ENCODE measurements around the gene TMPRSS4.

The TMPRSS4 gene

GRCh38 chr11:118079491-118079890 lies 2.6 kb downstream of the TMPRSS4 start:
- DNase-seq (ENCODE audit: low read depth) = no peak

DNA sequence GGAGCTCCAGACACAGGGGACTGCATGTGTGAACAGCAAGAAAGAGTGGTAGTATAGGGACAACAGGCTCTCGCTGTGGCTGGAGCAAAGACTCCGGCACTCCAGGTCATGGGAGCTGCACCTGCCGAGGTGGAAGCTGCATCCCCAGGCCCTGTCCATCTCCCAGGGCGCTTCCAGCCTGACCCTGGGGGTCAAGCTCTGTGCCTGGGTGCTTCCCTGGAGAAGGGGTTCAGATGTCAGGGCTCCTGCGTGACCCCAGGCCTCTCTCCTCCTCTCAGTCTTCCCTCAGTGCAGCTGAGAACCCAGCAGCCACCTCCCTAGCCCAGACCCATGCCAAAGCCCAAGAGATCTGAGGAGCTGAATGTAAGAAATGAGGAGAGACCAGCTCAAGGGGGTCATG lies 3.4 kb downstream of the TMPRSS4 start:
- no peak for DNase-seq (ENCODE audit: low read depth)

GRCh38 chr11:118081241-118081958 lies 4.5 kb downstream of the TMPRSS4 start:
- DNase-seq (ENCODE audit: low read depth) = peak; percentile 4

- DNase-seq (ENCODE audit: low read depth) = no peak
These were observed 6.1 kb downstream of the TMPRSS4 start for GRCh38 chr11:118082880-118083552.

DNA sequence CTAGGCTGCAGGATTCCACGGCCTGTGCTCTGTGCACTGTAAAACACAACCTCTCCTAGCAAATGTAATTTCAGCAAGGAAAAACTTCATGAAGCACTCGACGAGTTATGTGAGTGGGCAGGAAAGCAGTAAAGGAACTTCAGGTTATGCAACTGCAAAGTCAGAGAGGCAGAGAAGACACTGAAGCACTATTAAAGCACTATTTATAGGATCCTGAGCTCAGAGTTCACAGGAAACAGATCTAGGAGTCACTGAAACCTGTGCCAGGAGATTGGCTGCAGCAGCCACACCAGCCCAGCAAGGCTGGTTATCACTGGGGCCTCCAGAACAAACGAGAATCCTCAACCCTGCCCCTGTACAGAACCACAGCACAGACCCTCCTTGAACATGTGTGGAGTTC lies 7.4 kb downstream of the TMPRSS4 start:
- DNase-seq (ENCODE audit: low read depth) = peak; percentile 11

- DNase-seq (ENCODE audit: low read depth) = no peak
These were observed 7.8 kb downstream of the TMPRSS4 start for GRCh38 chr11:118084656-118085055.

- no peak for DNase-seq (ENCODE audit: low read depth)
These were observed 10.3 kb downstream of the TMPRSS4 start, which contains the start of gene SMIM35 for GRCh38 chr11:118086913-118087768. Gene SMIM35, minus strand, starts transcription at chr11:118086963. Its CDS starts 206 bp downstream, at chr11:118086757.

GRCh38 chr11:118087931-118088330 lies 11.1 kb downstream of the TMPRSS4 start:
- no peak for DNase-seq (ENCODE audit: low read depth)

DNA sequence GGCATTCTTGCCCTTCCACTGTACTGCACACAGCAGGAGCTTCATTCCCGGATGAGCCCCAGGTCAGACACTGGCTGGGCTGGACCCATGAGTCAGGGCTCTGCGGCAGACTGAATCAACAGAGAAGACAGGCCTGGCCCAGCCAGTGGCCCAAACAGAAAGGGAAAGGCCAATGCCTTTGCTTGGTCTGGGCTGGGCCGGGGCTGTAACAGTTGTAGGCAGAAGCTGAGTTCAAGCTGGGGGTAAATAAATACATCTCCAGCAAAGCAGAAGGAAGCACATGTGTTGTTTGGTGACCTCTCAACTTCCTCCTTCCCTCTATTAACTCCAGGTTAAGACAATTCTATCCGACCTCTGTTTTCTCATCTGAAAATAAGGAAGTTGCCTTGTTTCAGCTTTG lies 11.7 kb downstream of the TMPRSS4 start:
- no peak for DNase-seq (ENCODE audit: low read depth)

GRCh38 chr11:118090545-118091162 lies 13.8 kb downstream of the TMPRSS4 start:
- DNase-seq (ENCODE audit: low read depth) = no peak

DNA sequence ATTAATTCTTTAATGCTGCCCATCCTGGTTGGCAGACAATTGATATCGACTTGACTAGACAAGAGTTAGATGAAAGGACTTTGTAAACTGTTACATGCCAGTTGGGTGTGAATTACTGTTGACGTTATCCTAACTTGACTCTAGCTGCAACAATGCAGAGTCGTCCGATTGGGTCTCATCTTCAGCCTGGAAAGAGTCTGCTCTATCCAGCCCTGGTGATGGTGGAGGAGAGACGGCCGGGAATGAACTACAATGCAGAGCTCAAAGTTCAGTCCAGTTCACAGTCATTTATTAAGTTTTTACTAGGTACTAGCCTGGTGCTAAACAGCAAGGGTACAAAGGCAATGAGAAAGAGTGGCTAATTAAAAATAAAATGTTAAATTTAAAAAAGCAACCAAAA lies 14.8 kb downstream of the TMPRSS4 start:
- DNase-seq (ENCODE audit: low read depth) = no peak

DNA sequence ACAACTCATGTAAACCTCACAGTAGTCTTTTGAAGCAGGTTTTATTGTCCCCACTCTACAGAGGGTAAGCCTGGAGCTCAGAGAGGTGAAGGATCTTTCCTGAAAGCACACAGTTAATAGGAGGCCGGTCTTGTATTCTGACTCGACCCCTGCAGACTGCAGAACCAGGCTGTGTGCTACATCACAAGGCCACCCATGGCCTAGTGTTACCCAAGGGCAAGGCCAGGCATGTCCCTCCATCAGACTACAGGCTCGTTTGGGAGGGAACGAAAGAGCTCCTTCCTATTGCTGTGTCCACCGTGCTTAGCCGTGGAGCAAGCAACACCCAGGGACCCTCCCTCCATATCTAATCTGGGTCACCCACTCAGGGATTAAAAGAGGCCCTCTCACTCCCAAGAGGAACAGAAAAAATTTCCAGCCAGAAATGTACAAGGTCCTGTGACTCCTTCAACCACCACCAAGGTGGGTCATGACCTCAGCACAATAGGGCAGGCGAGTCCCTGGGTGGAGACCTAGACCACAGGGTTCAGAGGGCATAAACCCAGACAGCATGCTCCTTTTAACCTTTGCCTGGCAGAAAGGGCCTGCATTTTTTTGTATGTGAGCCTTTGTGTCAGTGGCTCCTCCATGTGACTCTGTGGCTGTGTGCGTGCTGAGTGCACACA lies 16.2 kb downstream of the TMPRSS4 start:
- no peak for DNase-seq (ENCODE audit: low read depth)

GRCh38 chr11:118095493-118095892 lies 18.6 kb downstream of the TMPRSS4 start:
- DNase-seq (ENCODE audit: low read depth) = no peak

GRCh38 chr11:118095967-118096367 lies 19.1 kb downstream of the TMPRSS4 start:
- no peak for DNase-seq (ENCODE audit: low read depth)

GRCh38 chr11:118098996-118099837 lies 22.3 kb downstream of the TMPRSS4 start:
- no peak for DNase-seq (ENCODE audit: low read depth)

GRCh38 chr11:118099838-118100556 lies 23.1 kb downstream of the TMPRSS4 start:
- no peak for DNase-seq (ENCODE audit: low read depth)

DNA sequence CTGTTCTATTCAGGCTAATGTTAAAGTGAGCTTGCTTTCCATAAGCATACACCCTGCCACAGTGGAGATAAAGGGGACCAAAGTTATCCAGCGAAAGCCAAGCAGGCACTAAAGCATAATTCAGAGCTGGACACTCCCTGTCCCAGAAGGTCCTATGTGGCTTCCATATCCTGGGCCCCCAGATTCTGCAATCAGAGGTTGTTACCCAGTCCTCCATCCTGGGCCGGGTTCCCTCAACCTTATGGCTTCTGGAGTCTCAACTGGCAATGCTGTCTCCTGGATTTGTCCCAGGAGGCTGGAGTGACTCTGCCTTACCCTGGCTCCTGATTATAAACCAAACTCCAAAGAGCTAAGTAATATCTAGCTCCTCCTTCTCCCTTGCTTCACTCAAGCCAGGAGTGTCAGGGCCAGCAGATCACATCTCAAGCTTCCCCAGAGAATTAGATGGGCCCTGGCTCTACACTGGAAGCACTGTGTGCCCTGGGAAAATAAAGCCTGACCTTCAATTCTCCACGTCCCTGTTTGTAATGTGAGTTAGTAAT lies 23.9 kb downstream of the TMPRSS4 start:
- no peak for DNase-seq (ENCODE audit: low read depth)

GRCh38 chr11:118102721-118103261 lies 25.9 kb downstream of the TMPRSS4 start:
- DNase-seq (ENCODE audit: low read depth) = no peak

DNA sequence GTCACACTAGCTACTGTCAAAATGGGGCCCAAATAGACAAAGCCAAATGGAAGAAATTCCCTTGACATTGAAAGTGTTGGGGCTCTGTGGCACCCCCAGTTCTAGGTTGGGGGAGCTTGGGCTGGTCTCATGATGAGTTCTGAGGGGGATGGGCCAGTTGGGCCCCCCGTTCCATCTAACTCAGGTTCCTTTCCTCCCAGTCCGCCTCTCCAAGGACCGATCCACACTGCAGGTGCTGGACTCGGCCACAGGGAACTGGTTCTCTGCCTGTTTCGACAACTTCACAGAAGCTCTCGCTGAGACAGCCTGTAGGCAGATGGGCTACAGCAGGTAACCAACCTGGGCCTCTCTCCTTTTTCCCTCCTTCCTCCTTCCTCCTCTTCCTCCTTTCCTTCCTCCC lies 27.6 kb downstream of the TMPRSS4 start:
- DNase-seq (ENCODE audit: low read depth) = no peak

Data from amniotic epithelial cell (primary cell).